ENCODE data around the gene ZFPM1.

Gene ZFPM1

GRCh38 chr16:88568710-88569613 lies 115.9 kb downstream of the ZFPM1 start:
- DNase-seq (ENCODE audit: low read depth), result no peak

GRCh38 chr16:88569614-88569984 lies 116.5 kb downstream of the ZFPM1 start:
- no peak for DNase-seq (ENCODE audit: low read depth)

DNA sequence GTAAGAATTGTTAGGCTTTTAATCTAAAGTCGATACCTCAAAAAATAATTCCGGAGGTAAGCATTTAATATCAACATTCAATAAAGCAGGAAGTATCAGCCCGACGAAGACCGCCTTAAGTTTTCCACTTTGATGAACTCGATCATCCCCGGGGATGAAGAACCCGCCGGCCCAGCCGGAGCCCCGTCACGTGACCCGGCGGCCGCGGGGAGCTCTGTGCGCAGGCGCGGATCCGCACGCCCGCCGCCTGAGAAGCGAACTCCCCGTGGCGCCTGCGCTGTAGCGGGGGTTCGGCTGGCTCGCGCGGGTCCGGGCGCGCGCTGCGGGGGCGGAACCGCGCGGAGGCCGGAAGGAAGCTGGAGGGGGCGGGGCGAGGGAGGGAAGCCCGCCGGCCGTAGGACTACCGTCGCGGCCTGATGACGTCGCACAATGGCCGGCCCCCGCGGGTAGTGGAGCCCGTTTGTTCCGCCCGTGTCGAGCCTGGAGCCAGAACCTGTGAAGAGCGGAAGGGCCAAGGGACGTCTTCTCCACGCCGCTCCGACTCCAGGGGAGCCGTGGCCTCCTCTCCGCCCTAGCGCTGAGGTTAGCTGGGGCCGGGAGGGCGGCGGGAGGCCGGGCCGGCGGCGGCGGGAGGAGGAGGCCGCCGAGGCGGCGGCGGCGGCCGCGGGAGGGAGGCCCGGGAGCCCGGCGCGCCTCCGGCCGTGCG lies 117.1 kb downstream of the ZFPM1 start, which contains the start of gene ZC3H18:
Gene ZC3H18, plus strand, starts transcription at position 419 of the 706 bp plus-strand sequence. CDS start 6,721 bp downstream, outside the sequence.
- DNase-seq (ENCODE audit: low read depth), result peak; percentile 98

GRCh38 chr16:88570691-88571092 lies 117.6 kb downstream of the ZFPM1 start:
- peak; percentile 27 for DNase-seq (ENCODE audit: low read depth)

DNA sequence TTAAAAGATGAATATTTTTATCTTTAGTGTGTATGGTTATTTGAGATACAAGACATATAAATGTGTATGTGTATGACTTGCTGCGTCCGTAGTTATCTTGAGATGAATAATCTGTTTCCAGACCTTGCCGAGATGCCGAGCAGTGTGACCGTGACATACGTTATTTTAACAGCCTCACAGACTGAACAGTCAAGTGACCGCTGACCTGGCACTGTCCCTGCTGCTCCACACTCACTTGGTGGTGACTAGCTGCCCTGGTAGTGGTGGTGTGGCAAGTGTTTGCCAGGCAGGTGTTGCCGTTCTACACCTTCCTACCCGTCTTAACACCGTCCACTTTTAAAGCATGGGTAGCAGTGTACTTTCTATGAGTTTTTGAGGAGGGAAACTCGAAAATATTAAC lies 122.2 kb downstream of the ZFPM1 start:
- DNase-seq (ENCODE audit: low read depth), result no peak

GRCh38 chr16:88576307-88576706 lies 123.2 kb downstream of the ZFPM1 start:
- no peak for DNase-seq (ENCODE audit: low read depth)

GRCh38 chr16:88577166-88577565 lies 124.1 kb downstream of the ZFPM1 start:
- DNase-seq (ENCODE audit: low read depth), result no peak

- no peak for DNase-seq (ENCODE audit: low read depth)
Observed at GRCh38 chr16:88578446-88579313, 125.6 kb downstream of the ZFPM1 start.

DNA sequence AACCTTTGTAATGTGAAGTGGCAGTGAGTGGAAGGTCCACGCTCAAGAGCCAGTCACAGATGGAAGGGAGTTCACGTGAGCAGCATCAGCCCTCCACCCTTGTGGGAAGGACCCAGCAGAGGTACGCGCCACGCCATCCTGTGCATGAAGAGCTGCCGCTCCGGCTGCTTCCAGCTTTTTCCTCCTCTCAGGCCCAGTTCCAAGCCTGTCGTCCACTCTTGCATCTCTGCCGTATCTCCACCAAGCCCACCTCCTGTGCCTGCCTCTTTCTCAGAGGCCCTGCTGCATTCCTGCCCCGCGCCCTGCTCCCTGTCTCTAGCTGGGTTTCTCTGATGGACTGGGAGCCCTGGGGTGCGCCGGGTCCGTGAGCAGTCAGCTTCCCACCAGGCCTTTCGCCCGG lies 127.3 kb downstream of the ZFPM1 start:
- no peak for DNase-seq (ENCODE audit: low read depth)

DNA sequence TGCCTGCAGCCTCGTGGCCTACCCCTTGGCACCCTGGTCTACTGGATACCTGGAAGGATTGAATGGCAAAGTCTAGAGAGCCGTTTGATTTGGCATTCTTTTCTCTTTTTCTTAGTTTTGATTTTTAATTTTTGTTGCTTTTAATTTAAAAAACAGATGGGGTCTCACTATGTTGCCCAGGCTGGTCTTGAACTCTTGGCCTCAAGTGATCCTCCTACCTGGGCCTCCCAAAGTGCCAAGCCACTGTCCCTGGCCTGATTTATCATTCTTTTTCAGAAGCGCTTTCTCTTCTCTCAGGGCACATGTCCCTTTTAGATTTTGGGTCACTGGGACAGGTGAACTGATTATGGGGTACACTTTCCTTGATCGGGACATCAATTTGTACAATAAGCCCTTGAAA lies 128.0 kb downstream of the ZFPM1 start:
- DNase-seq (ENCODE audit: low read depth), result no peak

DNA sequence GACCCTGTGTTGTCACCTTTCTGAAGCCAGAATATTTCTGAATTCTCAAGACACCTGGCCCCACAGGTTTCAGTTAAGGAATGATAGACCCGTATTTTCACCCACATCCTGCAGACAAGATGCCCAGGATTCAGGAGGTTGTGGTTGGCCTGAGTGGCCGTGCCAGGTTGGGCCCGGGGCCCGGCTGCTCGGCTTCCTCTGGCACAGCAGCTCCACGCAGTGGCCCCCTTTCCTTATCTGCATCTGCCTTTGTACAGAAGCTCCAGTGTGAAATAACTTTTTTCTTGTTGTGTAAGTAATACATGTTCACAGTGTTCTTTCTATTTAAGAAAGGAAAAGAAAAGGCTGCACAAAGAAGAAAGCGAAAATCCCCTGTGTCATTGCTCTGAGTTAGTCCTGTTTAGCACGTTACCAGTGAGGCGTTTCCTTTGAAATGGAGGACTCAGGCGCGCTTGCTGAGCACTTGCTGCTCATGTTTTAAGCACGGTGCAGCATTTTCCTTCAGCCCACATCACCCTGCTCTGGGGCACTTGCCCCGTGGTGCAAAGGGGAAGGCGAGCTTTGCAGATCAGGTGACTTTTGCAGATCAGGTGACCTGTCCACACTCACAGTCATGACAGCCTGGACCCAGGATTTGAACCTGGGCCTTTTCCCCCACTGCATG lies 130.0 kb downstream of the ZFPM1 start:
- no peak for DNase-seq (ENCODE audit: low read depth)

- no peak for DNase-seq (ENCODE audit: low read depth)
Observed at GRCh38 chr16:88584676-88585075, 131.6 kb downstream of the ZFPM1 start.

DNA sequence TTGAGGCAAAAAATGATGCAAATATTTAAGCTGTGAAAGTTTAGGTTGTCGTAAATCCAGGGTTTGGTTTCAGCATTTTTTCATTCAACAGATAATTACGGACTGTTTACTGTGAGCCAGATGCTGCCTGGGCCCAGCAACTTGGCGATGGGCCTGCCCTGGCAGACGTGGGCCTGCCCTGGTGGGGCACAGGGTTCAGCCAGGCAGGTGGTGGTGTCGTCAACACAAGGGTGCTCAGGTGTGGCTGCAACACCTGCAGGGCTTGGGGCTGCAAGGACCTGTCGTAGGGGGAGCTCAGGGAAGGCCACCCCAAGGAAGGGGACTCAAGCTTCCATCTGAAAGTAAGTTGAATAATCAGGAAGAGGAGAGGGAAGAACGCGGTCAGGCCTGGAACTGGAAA lies 132.2 kb downstream of the ZFPM1 start:
- no peak for DNase-seq (ENCODE audit: low read depth)

DNA sequence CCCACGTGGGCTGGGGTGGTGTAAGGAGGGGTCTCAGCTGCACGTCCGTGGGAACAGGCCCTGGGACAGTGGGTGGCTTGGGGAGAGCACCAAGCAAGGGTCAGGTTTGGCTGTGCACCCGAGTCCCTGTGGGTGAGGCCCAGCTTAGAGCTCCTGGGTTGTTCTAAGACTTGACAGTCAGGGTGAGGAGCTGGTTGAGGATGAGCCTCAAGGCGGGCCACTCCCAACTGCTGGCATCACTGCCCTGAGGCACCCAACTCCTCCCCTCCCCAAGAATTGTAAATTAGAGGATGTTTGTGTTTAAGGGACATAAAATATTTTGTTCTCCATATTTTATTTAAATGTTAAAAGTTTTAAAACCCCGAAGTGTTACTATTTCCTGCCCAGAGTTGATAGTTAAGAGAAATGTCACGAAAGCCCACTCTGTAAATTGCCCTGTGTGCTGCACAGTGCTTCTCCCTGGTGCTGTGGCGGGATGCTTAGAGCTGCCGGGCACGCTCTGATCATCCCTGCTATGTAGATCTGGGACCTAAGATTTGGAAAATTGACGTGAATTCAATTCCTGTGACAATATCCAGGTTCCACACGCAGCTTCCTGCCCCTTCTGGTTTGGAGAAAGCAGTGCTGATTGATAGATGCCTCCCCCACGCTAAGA lies 133.0 kb downstream of the ZFPM1 start:
- no peak for DNase-seq (ENCODE audit: low read depth)

Measured in activated T-helper 9 cell treated with anti-CD3 and anti-CD28 coated beads, Interleukin-2, amount 50 U/mL, for 16 hours (primary cell).